HFFc6 (cell line): ENCODE results near the gene PLEKHM2. TPM values are rescaled to one million over a fixed set of nuclear protein-coding genes. Genes with fewer than 3 reads are reported as not detected.

Experiments used
- DNase-seq: peaks from one replicate; pipeline ENCODE4 v3.0.0-alpha.2; 2018
- H3K27ac Mint-ChIP-seq: 2 replicates; pipeline ENCODE4 v1.8.0; 2020; ENCODE audit warnings: mild to moderate bottlenecking, mixed read lengths
- H3K27me3 Mint-ChIP-seq: 2 replicates; pipeline ENCODE4 v1.8.0; 2021; ENCODE audit warnings: mild to moderate bottlenecking, moderate library complexity, mixed read lengths; ENCODE audit not compliant: insufficient read depth
- H3K36me3 Mint-ChIP-seq: 2 replicates; pipeline ENCODE4 v1.8.0; 2021; ENCODE audit warnings: low read depth, mixed read lengths
- H3K4me1 Mint-ChIP-seq: 2 replicates; pipeline ENCODE4 v1.8.0; 2020; ENCODE audit warnings: low read depth, mixed read lengths
- H3K4me3 Mint-ChIP-seq: 2 replicates; pipeline ENCODE4 v1.8.0; 2020; ENCODE audit warnings: mild to moderate bottlenecking, moderate library complexity, mixed read lengths
- H3K9me3 Mint-ChIP-seq: 2 replicates; pipeline ENCODE4 v1.8.0; 2020; ENCODE audit warnings: mild to moderate bottlenecking, mixed read lengths
- total RNA-seq, 6 experiments: library from RNA; stranded (reverse); fragmentation: NEBNext Ultra II Directional; extraction: Animal tissue kit (Norgen Biotek cat#: 25700); gene quantifications; 2 replicates in 1 of 6; 3 replicates in 5 of 6; pipeline ENCODE4 v1.2.3, GENCODE V29; 2021
- TF ChIP-seq, protein P1 (sequence below): fragments of 200-600 bp; sonication (generic); IDR thresholded peaks from 2 replicates; pipeline ENCODE4 v1.5.0; 2021; ENCODE audit warnings: antibody characterized with exemption, mild to moderate bottlenecking

PLEKHM2 gene
- total RNA-seq, 6 experiments from 2014 or later, result 61.5 to 70.5 (median 66.0) TPM

DNA sequence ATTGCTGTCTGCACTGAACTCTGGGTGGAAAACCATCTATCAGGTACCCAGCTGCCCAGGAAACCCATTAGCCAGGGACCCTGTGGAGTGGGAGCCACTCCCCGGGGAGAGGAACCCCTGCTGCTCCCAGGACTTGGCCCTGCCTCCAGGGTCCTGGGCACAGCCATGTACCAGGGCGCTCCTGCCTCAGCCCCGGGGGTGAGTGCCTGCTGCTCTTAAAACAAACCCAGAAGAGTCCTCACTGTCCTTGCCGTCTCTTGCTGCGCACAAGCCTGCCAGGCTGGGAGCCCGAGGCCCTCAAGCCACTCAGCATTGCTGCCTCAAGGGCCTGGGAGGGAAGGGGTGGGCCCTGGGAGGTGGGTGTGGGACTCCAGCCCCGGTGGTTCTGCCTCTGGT lies 48.6 kb downstream of the PLEKHM2 start:
- Mint-ChIP-seq H3K27me3 (peaks cover under 1% of the 10 kb centered on the region), H3K4me3 (no peak overlapping the region), H3K4me1 (no peaks in the 10 kb centered on the region), H3K27ac (no peak overlapping the region), H3K36me3 (peaks cover 3% of the 10 kb centered on the region; the same call in 1 of the 2 replicates), H3K9me3 (no peaks in the 10 kb centered on the region)
- TF ChIP-seq, protein P1, sequence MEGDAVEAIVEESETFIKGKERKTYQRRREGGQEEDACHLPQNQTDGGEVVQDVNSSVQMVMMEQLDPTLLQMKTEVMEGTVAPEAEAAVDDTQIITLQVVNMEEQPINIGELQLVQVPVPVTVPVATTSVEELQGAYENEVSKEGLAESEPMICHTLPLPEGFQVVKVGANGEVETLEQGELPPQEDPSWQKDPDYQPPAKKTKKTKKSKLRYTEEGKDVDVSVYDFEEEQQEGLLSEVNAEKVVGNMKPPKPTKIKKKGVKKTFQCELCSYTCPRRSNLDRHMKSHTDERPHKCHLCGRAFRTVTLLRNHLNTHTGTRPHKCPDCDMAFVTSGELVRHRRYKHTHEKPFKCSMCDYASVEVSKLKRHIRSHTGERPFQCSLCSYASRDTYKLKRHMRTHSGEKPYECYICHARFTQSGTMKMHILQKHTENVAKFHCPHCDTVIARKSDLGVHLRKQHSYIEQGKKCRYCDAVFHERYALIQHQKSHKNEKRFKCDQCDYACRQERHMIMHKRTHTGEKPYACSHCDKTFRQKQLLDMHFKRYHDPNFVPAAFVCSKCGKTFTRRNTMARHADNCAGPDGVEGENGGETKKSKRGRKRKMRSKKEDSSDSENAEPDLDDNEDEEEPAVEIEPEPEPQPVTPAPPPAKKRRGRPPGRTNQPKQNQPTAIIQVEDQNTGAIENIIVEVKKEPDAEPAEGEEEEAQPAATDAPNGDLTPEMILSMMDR, result no peak
- no peak for DNase-seq

DNA sequence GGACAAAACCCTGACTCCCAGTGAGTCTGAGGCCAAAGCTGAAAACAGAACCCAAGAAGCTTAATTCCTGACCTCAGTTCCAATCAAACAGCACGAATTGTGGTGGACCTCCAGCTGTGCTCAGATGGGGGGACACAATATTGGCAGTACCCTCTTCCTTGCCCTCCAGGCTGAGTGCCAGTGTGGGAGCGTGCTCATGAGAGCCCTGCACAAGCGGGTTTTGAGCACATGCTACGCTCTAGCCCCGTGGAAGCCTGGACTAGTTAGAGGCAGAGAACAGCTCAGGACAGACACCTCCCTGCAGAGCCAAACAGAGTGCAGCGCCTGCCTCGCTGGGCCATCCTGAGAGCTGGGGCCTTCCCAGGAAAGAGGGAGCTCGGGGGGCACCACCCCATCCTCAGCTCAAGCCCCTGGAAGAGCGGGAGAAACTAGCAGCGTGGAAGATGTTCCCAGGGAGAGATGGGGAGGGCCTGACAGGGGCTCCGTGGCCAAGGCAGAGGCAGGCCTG lies 49.2 kb downstream of the PLEKHM2 start:
- Mint-ChIP-seq H3K4me1 (no peaks in the 10 kb centered on the region), H3K27me3 (peaks cover 1% of the 10 kb centered on the region), H3K9me3 (no peaks in the 10 kb centered on the region), H3K27ac (no peak overlapping the region), H3K36me3 (no peaks in the 10 kb centered on the region), H3K4me3 (no peak overlapping the region)
- DNase-seq, result no peak
- TF ChIP-seq, protein P1, result no peak

DNA sequence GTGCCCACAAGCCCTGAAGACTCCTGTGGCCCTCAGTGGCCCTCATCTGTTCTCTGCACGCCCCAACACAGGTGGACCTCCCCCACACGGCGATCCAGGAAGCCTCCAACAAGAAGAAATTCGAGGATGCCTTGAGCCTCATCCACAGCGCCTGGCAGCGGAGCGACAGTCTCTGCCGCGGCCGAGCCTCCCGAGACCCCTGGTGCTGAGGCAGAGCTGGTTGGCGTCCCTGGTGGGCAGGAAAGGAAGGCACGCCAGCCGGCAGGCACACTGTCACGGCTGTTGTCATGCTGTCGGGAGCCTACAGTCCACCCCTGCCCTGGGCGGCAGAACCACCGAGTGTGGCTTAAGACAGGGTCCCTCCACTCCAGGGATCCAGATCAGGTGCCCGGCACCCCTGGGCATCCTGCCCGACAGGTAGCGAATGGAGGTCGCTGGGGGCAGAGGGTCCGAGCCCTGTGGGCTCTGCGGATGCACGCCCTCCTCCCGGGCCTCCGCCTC lies 49.7 kb downstream of the PLEKHM2 start:
- no peaks in the 10 kb centered on the region for H3K9me3 Mint-ChIP-seq
- no peaks in the 10 kb centered on the region for H3K4me1 Mint-ChIP-seq
- no peaks in the 10 kb centered on the region for H3K36me3 Mint-ChIP-seq
- H3K4me3 Mint-ChIP-seq, result no peak overlapping the region
- DNase-seq, result no peak
- no peak overlapping the region for H3K27ac Mint-ChIP-seq
- TF ChIP-seq, protein P1, result no peak
- H3K27me3 Mint-ChIP-seq, result peaks cover 1% of the 10 kb centered on the region

DNA sequence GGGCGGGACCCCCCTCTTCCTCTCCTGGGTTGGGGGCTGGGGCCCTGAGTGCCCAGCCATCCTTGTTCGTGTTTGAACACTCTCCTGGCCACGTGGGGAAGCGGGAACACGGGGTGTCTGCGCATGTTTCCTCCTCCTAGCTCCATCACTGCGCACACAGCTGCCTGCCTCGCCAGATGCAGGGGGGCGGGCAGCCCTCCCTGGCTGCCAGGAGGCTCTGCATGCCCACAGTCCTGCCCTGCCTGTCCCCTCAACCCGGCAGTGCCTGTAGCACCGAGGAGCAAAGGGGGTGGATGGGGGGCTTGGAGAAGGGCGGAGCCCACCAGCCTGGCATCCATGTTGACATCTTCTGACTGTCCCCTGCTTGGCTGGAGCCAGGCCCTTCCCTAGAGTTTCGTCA lies 50.2 kb downstream of the PLEKHM2 start:
- Mint-ChIP-seq H3K4me1 (no peaks in the 10 kb centered on the region), H3K27ac (no peak overlapping the region), H3K4me3 (no peak overlapping the region), H3K36me3 (no peaks in the 10 kb centered on the region), H3K27me3 (peaks cover 1% of the 10 kb centered on the region), H3K9me3 (no peaks in the 10 kb centered on the region)
- TF ChIP-seq, protein P1, result no peak
- no peak for DNase-seq

DNA sequence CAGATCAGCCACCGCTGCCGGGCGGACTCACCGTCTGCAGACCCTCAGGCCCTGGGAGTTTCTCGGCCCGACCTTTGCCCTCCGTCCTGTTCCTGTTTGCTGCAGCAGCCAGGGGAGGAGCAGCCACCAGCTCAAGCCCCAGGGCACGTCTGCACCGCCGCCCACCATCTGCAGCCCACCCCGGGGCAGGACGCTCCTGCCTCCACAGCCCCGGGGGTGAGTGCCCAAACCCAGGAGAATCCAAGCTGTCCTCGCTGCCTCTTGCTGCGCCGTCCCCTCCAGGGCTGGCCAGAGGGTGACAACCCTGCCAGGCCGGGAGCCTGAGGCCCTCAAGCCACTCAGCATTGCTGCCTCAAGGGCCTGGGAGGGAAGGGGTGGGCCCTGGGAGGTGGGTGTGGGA lies 50.8 kb downstream of the PLEKHM2 start:
- H3K36me3 Mint-ChIP-seq, result no peaks in the 10 kb centered on the region
- H3K27ac Mint-ChIP-seq, result no peak overlapping the region
- no peaks in the 10 kb centered on the region for H3K9me3 Mint-ChIP-seq
- H3K4me3 Mint-ChIP-seq, result no peak overlapping the region
- H3K4me1 Mint-ChIP-seq, result no peaks in the 10 kb centered on the region
- no peak for DNase-seq
- peaks cover 1% of the 10 kb centered on the region for H3K27me3 Mint-ChIP-seq
- TF ChIP-seq, protein P1, result no peak
